RWPE2 (cell line): Measurements from ENCODE around the gene UBAC1.

Source experiments
- ATAC-seq: fragments of 200-7000 bp; cut with Tn5 transposase; 3 replicates; pipeline ENCODE4 v1.9.1; 2021; ENCODE audit warnings: low read depth
- DNase-seq: peaks from one replicate; pipeline ENCODE4 v3.0.0-alpha.2; 2020; ENCODE audit warnings: low spot score
- H3K27ac ChIP-seq: fragments of 450-650 bp; 2 replicates; pipeline ENCODE4 v1.5.1; 2017; ENCODE audit warnings: mild to moderate bottlenecking; ENCODE audit not compliant: poor library complexity, severe bottlenecking
- H3K27me3 ChIP-seq: fragments of 250-450 bp; sonication (Bioruptor Pico); 2 replicates; pipeline ENCODE4 v1.5.1; 2021; ENCODE audit warnings: mild to moderate bottlenecking, moderate library complexity; ENCODE audit not compliant: insufficient read depth, poor library complexity, severe bottlenecking
- H3K36me3 ChIP-seq: fragments of 250-450 bp; sonication (Bioruptor Pico); 2 replicates; pipeline ENCODE4 v1.5.1; 2020; ENCODE audit warnings: low read depth, mild to moderate bottlenecking, moderate library complexity
- H3K4me1 ChIP-seq: fragments of 250-450 bp; sonication (Bioruptor Pico); 2 replicates; pipeline ENCODE4 v1.5.1; 2021; ENCODE audit warnings: mild to moderate bottlenecking, moderate library complexity; ENCODE audit not compliant: insufficient read depth, poor library complexity, severe bottlenecking
- H3K4me3 ChIP-seq: fragments of 250-450 bp; sonication (Bioruptor Pico); 2 replicates; pipeline ENCODE4 v1.5.1; 2021; ENCODE audit warnings: mild to moderate bottlenecking, moderate library complexity; ENCODE audit not compliant: severe bottlenecking
- H3K9me3 ChIP-seq: fragments of 250-450 bp; sonication (Bioruptor Pico); 2 replicates; pipeline ENCODE4 v1.5.1; 2021; ENCODE audit warnings: mild to moderate bottlenecking, moderate library complexity; ENCODE audit not compliant: severe bottlenecking
- TF ChIP-seq, protein P1 (sequence below): fragments of 450-650 bp; IDR thresholded peaks from one replicate; pipeline ENCODE4 v1.5.1; 2017; ENCODE audit warnings: mild to moderate bottlenecking, moderate library complexity; ENCODE audit not compliant: poor library complexity, severe bottlenecking

UBAC1 gene

DNA sequence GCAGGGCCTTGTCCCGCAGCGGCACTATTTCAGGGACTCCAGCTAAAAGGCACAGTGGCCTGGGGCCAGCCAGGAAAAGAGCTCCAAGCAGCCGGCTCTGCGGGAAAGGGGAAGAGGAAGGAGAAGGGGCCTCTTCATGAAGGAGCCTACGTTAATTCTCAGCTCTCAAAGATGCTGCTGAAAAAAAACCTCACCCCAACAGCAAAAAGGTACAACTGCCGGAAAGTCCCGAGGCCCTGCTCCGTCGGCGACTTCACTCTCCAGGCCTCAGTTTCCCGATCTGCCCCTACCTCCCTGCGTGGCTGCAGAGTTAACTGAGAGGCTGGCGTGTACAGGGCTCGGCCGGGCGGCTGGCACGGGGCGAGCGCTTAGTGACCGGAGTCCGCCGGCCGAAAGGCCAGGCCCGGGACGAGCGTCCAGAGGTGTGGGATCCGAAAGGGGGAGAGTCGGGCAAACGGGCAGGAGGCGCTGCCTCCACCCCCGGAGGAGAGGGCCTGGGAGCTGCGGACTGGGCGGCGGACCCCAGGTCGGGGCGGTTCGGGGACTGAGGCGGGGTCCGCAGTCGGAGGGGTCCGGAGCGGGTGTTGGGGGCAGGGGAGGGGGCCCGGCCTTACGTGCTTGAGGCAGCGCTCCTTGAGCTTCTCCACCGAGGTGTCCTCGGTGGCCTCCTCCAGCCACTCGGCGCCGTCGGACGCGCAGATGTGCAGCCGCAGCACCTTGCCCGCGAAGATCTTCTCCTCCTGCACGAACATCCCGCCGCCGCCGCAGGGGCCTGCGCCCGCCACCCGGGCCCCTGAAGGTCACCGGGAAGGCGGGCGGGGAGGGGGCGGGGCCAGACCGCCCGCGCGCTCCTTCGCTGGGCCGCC lies 529 bp downstream of the UBAC1 start:
- Histone ChIP-seq H3K27ac (peak overlapping the region; percentile 52), H3K4me1 (no peaks in the 10 kb centered on the region), H3K9me3 (no peaks in the 10 kb centered on the region), H3K36me3 (no peaks in the 10 kb centered on the region; the same call in 1 of the 2 replicates), H3K4me3 (peak overlapping the region; percentile 71), H3K27me3 (no peaks in the 10 kb centered on the region)
- ATAC-seq (peak; percentile 48), DNase-seq (peak; percentile 65)
- TF ChIP-seq, protein P1, sequence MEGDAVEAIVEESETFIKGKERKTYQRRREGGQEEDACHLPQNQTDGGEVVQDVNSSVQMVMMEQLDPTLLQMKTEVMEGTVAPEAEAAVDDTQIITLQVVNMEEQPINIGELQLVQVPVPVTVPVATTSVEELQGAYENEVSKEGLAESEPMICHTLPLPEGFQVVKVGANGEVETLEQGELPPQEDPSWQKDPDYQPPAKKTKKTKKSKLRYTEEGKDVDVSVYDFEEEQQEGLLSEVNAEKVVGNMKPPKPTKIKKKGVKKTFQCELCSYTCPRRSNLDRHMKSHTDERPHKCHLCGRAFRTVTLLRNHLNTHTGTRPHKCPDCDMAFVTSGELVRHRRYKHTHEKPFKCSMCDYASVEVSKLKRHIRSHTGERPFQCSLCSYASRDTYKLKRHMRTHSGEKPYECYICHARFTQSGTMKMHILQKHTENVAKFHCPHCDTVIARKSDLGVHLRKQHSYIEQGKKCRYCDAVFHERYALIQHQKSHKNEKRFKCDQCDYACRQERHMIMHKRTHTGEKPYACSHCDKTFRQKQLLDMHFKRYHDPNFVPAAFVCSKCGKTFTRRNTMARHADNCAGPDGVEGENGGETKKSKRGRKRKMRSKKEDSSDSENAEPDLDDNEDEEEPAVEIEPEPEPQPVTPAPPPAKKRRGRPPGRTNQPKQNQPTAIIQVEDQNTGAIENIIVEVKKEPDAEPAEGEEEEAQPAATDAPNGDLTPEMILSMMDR, result no peak

DNA sequence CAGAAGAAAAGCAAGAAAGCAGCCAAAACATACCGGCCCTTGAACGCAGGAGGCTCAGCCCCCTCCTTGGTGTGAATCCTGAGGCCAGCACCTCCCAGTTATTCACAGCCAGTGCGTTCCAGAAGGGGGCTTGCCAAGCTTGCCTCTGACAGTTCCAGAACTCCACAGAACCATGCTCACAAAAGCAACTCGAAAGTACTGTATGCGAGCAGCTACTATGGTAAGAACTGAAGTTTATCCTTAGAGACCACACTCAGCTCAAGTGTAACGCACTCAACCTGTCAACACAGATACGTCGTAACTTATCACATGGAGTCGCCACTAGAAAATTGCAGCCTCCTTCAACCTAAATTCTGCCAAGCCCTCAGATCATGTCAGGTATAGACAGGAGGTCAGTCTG lies 1.4 kb downstream of the UBAC1 start:
- peak overlapping the region; percentile 52 for H3K27ac ChIP-seq
- H3K4me1 ChIP-seq, result no peaks in the 10 kb centered on the region
- H3K9me3 ChIP-seq, result no peaks in the 10 kb centered on the region
- H3K4me3 ChIP-seq, result peak overlapping the region; percentile 71
- no peaks in the 10 kb centered on the region for H3K27me3 ChIP-seq
- H3K36me3 ChIP-seq, result peaks cover 6% of the 10 kb centered on the region; the same call in 1 of the 2 replicates
- TF ChIP-seq, protein P1, result no peak
- DNase-seq, result no peak
- no peak for ATAC-seq

DNA sequence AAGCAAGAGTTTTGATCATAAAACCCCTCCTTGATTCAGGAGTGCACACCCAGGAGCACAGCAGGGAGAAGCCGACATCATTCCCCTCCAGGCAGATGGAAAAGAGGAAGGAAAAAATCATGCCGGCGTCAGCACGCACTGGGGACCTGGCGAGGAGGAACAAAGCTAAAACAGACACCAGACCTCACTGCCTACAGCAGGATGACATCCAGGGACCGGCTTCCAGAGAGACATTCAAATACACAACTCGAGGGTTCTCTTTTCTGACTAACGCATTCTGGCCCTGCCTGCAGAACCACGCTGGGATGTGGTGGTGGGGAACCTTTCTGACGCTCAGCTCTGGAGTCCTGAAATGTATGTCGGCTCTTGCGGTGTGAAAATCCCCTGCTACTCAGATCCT lies 2.7 kb downstream of the UBAC1 start:
- Histone ChIP-seq H3K27ac (no peak overlapping the region), H3K9me3 (no peaks in the 10 kb centered on the region), H3K36me3 (peaks cover 15% of the 10 kb centered on the region), H3K27me3 (no peaks in the 10 kb centered on the region), H3K4me3 (no peak overlapping the region), H3K4me1 (no peaks in the 10 kb centered on the region)
- ATAC-seq (no peak), DNase-seq (no peak)
- TF ChIP-seq, protein P1, result no peak

DNA sequence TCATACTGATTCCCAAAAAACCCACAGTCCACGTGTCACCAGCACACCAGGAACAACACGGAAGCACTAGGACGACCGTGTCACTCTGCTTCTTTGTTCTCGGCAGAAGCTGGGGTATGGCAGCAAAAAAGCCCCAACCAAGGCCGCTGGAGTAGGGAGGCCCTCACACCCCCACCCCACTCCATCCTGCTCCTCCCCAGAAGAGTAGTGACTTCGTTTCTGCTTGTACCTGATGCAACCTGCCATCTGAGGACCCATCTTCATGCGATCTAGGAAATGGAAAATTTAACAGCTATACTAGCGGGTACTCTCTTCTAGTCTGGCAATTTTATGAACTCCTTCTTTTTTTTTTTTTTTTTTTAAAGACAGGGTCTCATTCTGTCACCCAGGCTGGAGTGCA lies 3.7 kb downstream of the UBAC1 start:
- Histone ChIP-seq H3K36me3 (peaks cover 25% of the 10 kb centered on the region), H3K4me3 (no peak overlapping the region), H3K4me1 (peaks cover 6% of the 10 kb centered on the region), H3K9me3 (no peaks in the 10 kb centered on the region), H3K27me3 (no peaks in the 10 kb centered on the region), H3K27ac (no peak overlapping the region)
- TF ChIP-seq, protein P1, result no peak
- no peak for DNase-seq
- no peak for ATAC-seq

DNA sequence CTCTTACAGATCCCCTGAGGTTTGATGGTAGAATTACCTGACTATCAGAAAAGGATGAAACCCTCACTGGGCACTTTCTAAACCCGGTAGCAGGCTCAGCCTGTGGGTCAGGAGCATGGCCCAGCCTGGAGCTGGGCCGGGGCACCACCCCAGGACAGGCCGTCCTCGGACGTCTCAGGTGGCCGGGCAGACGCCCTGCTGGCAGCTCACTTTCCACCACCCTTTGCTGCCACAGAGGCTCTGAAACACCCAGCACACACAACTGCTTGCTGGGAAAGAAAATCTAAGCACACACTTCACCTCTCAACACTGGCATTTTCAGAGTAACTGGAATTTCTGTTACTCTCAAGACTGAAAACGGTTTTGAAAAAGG lies 4.4 kb downstream of the UBAC1 start:
- Histone ChIP-seq H3K27ac (no peak overlapping the region), H3K4me1 (peaks cover 12% of the 10 kb centered on the region), H3K27me3 (no peaks in the 10 kb centered on the region), H3K36me3 (peaks cover 27% of the 10 kb centered on the region), H3K4me3 (no peak overlapping the region), H3K9me3 (no peaks in the 10 kb centered on the region)
- TF ChIP-seq, protein P1, result no peak
- ATAC-seq, result no peak
- no peak for DNase-seq
